ENCODE data around the gene DYRK1B.
"Not testable (repeated sequence)": the region's sequence is repeated elsewhere in the genome, so short reads cannot be mapped to it uniquely, and the experiment has no call there.

DNA sequence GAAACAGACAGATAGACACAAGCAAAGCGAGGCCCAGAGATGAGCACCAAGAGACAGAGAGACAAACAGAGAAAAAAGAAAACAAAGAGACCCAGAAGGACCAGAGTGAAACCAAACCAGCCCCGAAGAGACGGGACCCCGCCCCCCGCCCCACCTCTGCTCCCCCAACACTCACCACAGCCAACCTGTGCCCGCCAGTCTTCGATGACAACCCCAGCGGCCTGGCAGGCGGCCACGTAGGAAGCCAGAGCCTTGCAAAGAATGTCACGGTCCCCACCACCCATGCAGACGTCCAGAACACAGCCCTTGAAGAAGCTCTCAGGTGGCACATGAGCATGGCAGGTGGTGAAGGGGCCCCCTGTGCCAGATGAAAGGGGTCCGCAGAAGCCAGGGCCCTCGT, 43.5 kb upstream of the DYRK1B start:
- TF ChIP-seq, protein P1, sequence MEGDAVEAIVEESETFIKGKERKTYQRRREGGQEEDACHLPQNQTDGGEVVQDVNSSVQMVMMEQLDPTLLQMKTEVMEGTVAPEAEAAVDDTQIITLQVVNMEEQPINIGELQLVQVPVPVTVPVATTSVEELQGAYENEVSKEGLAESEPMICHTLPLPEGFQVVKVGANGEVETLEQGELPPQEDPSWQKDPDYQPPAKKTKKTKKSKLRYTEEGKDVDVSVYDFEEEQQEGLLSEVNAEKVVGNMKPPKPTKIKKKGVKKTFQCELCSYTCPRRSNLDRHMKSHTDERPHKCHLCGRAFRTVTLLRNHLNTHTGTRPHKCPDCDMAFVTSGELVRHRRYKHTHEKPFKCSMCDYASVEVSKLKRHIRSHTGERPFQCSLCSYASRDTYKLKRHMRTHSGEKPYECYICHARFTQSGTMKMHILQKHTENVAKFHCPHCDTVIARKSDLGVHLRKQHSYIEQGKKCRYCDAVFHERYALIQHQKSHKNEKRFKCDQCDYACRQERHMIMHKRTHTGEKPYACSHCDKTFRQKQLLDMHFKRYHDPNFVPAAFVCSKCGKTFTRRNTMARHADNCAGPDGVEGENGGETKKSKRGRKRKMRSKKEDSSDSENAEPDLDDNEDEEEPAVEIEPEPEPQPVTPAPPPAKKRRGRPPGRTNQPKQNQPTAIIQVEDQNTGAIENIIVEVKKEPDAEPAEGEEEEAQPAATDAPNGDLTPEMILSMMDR (IDR thresholded peaks at IDR 0.05; ENCODE audit: poor library complexity, severe bottlenecking) = not testable (repeated sequence)
- TF ChIP-seq EP300 (conservative IDR thresholded peaks at IDR 0.05; ENCODE audit: poor library complexity, severe bottlenecking); EZH2 (IDR thresholded peaks at IDR 0.05; ENCODE audit: borderline replicate concordance, insufficient read depth, low read length, poor library complexity, severe bottlenecking); RAD21 (conservative IDR thresholded peaks at IDR 0.05); SMC3 (conservative IDR thresholded peaks at IDR 0.05; ENCODE audit: poor library complexity); POLR2AphosphoS5 (IDR thresholded peaks at IDR 0.05); MXI1 (conservative IDR thresholded peaks at IDR 0.05; ENCODE audit: poor library complexity, severe bottlenecking): not testable (repeated sequence)
- TF ChIP-seq, protein P2, sequence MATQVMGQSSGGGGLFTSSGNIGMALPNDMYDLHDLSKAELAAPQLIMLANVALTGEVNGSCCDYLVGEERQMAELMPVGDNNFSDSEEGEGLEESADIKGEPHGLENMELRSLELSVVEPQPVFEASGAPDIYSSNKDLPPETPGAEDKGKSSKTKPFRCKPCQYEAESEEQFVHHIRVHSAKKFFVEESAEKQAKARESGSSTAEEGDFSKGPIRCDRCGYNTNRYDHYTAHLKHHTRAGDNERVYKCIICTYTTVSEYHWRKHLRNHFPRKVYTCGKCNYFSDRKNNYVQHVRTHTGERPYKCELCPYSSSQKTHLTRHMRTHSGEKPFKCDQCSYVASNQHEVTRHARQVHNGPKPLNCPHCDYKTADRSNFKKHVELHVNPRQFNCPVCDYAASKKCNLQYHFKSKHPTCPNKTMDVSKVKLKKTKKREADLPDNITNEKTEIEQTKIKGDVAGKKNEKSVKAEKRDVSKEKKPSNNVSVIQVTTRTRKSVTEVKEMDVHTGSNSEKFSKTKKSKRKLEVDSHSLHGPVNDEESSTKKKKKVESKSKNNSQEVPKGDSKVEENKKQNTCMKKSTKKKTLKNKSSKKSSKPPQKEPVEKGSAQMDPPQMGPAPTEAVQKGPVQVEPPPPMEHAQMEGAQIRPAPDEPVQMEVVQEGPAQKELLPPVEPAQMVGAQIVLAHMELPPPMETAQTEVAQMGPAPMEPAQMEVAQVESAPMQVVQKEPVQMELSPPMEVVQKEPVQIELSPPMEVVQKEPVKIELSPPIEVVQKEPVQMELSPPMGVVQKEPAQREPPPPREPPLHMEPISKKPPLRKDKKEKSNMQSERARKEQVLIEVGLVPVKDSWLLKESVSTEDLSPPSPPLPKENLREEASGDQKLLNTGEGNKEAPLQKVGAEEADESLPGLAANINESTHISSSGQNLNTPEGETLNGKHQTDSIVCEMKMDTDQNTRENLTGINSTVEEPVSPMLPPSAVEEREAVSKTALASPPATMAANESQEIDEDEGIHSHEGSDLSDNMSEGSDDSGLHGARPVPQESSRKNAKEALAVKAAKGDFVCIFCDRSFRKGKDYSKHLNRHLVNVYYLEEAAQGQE (IDR thresholded peaks at IDR 0.05; ENCODE audit: borderline replicate concordance) = not testable (repeated sequence)
